H1 (cell line): ENCODE results near the gene PRAME. TPM values are rescaled to one million over a fixed set of nuclear protein-coding genes. Genes with fewer than 3 reads are reported as not detected.

Experiments used
- CTCF ChIA-PET: fragments of 300-600 bp; sonication (Branson Sonifier 250); formaldehyde crosslinking; loops from one replicate; lab custom pipeline; 2021; ENCODE audit not compliant: partially characterized antibody; lab: Charles Lee
- POLR2A ChIA-PET: fragments of 300-600 bp; sonication (Branson Sonifier 250); formaldehyde crosslinking; loops from one replicate; lab custom pipeline; 2021; ENCODE audit warnings: inconsistent platforms; ENCODE audit not compliant: partially characterized antibody; lab: Charles Lee
- DNase-seq, 2 experiments: peaks; one replicate each; pipeline versions ENCODE4 v3.0.0 to v3.0.0-alpha.2; 2010 to 2022; ENCODE audit warnings: low spot score in 2 of 2, low read depth in 1 of 2, mixed read lengths in 1 of 2
- FAIRE-seq: peaks from 2 replicates; lab custom pipeline; 2011; peaks lifted over from hg19 to GRCh38; lab: Jason Lieb, UNC
- H2AFZ ChIP-seq: 2 replicates; pipeline ENCODE4 v1.8.1; 2012; ENCODE audit warnings: low read length, inconsistent platforms
- H2AK5ac ChIP-seq: 2 replicates; pipeline ENCODE4 v1.6.1; 2013; ENCODE audit warnings: low read depth, low read length
- H2BK120ac ChIP-seq: replicated peaks from 2 replicates; pipeline ENCODE3; 2013; ENCODE audit warnings: low read depth, low read length, inconsistent platforms
- H2BK12ac ChIP-seq: 2 replicates; pipeline ENCODE4 v1.6.1; 2013; ENCODE audit warnings: low read depth, low read length
- H2BK15ac ChIP-seq: 2 replicates; pipeline ENCODE4 v1.6.1; 2013; ENCODE audit warnings: low read length
- H2BK20ac ChIP-seq: 2 replicates; pipeline ENCODE4 v1.6.1; 2013; ENCODE audit warnings: low read length
- H2BK5ac ChIP-seq: 2 replicates; pipeline ENCODE4 v1.6.1; 2013; ENCODE audit warnings: low read depth, low read length
- H3K14ac ChIP-seq: 2 replicates; pipeline ENCODE4 v1.6.1; 2013; ENCODE audit warnings: inconsistent platforms; ENCODE audit not compliant: insufficient read length
- H3K18ac ChIP-seq: 2 replicates; pipeline ENCODE4 v1.6.1; 2013; ENCODE audit warnings: low read length; ENCODE audit errors: extremely low read depth
- H3K23ac ChIP-seq: 2 replicates; pipeline ENCODE4 v1.6.1; 2013; ENCODE audit warnings: inconsistent platforms; ENCODE audit not compliant: insufficient read length
- H3K23me2 ChIP-seq: 2 replicates; pipeline ENCODE4 v1.6.1; 2013; ENCODE audit warnings: low read depth, low read length
- H3K27ac ChIP-seq: 2 replicates; pipeline ENCODE4 v1.6.1; 2011; ENCODE audit warnings: low read depth, low read length, inconsistent platforms
- H3K27me3 ChIP-seq, 4 experiments: replicated peaks in 1 of 4; 1 replicate in 1 of 4; 2 replicates in 3 of 4; pipeline versions ENCODE4 v1.6.1 to v1.8.1; 2011 to 2013; ENCODE audit warnings: low read length in 3 of 4, mild to moderate bottlenecking in 3 of 4, inconsistent platforms in 2 of 4, mixed read lengths in 2 of 4, moderate library complexity in 1 of 4; ENCODE audit not compliant: control insufficient read depth in 3 of 4, insufficient read depth in 3 of 4; ENCODE audit errors: extremely low read depth in 1 of 4
- H3K36me3 ChIP-seq, 4 experiments: 2 replicates each; pipeline versions ENCODE4 v1.6.1 to v1.8.1; 2011 to 2013; ENCODE audit warnings: mild to moderate bottlenecking in 4 of 4, low read length in 3 of 4, moderate library complexity in 2 of 4, control low read depth in 1 of 4, inconsistent platforms in 1 of 4; ENCODE audit not compliant: insufficient read depth in 4 of 4, control insufficient read depth in 2 of 4
- H3K4ac ChIP-seq: replicated peaks from 2 replicates; pipeline ENCODE3; 2013; ENCODE audit warnings: low read length, low read depth, mixed read lengths, inconsistent platforms; ENCODE audit not compliant: insufficient read length
- H3K4me1 ChIP-seq, 4 experiments: replicated peaks in 1 of 4; 1 replicate in 1 of 4; 2 replicates in 3 of 4; pipeline versions ENCODE4 v1.6.1 to v1.8.1; 2011 to 2013; ENCODE audit warnings: low read length in 3 of 4, inconsistent platforms in 2 of 4, mixed read lengths in 1 of 4; ENCODE audit not compliant: insufficient read depth in 4 of 4, control insufficient read depth in 3 of 4
- H3K4me2 ChIP-seq, 2 experiments: 2 replicates each; pipeline versions ENCODE4 v1.6.1 to v1.8.1; 2011 to 2013; ENCODE audit warnings: low read depth in 2 of 2, low read length in 2 of 2, control low read depth in 1 of 2, inconsistent platforms in 1 of 2, mild to moderate bottlenecking in 1 of 2; ENCODE audit not compliant: insufficient read depth in 1 of 2
- H3K4me3 ChIP-seq, 4 experiments: fragments of 200-600, 300-600 bp in 1 of 4; sonication (generic), shearing (Covaris generic), sonication (Bioruptor Twin) in 1 of 4; 2 replicates each; pipeline versions ENCODE4 v1.5.1 to v1.8.1; 2011 to 2016; ENCODE audit warnings: low read length in 4 of 4, low read depth in 3 of 4, control low read depth in 2 of 4, inconsistent platforms in 2 of 4, mild to moderate bottlenecking in 2 of 4, mixed read lengths in 1 of 4, moderate library complexity in 1 of 4; ENCODE audit not compliant: insufficient read depth in 2 of 4; ENCODE audit errors: extremely low read depth in 1 of 4
- H3K56ac ChIP-seq: replicated peaks from 2 replicates; pipeline ENCODE3; 2013; ENCODE audit warnings: low read depth, mild to moderate bottlenecking, mixed read lengths, low read length, inconsistent platforms; ENCODE audit not compliant: insufficient read length
- H3K79me1 ChIP-seq: 2 replicates; pipeline ENCODE4 v1.6.1; 2013; ENCODE audit warnings: low read depth, low read length, control low read depth
- H3K79me2 ChIP-seq, 2 experiments: 2 replicates each; pipeline versions ENCODE4 v1.6.1 to v1.8.1; 2012 to 2013; ENCODE audit warnings: low read length in 2 of 2, mild to moderate bottlenecking in 2 of 2, inconsistent platforms in 1 of 2; ENCODE audit not compliant: insufficient read depth in 2 of 2, control insufficient read depth in 1 of 2
- H3K9ac ChIP-seq, 4 experiments: replicated peaks in 1 of 4; 1 replicate in 1 of 4; 2 replicates in 3 of 4; pipeline versions ENCODE4 v1.6.1 to v1.8.1; 2011 to 2013; ENCODE audit warnings: low read depth in 3 of 4, low read length in 3 of 4, control low read depth in 2 of 4, mild to moderate bottlenecking in 2 of 4, moderate library complexity in 2 of 4, inconsistent platforms in 1 of 4; ENCODE audit errors: extremely low read depth in 1 of 4
- H3K9me3 ChIP-seq, 2 experiments: 2 replicates each; pipeline versions ENCODE4 v1.6.1 to v1.8.1; 2012 to 2013; ENCODE audit warnings: mild to moderate bottlenecking in 2 of 2, moderate library complexity in 2 of 2, control low read depth in 1 of 2, inconsistent platforms in 1 of 2, low read depth in 1 of 2, low read length in 1 of 2, mixed read lengths in 1 of 2; ENCODE audit not compliant: insufficient read depth in 2 of 2
- H4K20me1 ChIP-seq, 2 experiments: replicated peaks in 1 of 2; 2 replicates each; pipeline versions ENCODE3 to v1.8.1; 2011 to 2013; ENCODE audit warnings: inconsistent platforms in 2 of 2, low read length in 2 of 2, mild to moderate bottlenecking in 1 of 2; ENCODE audit not compliant: insufficient read depth in 2 of 2, control insufficient read depth in 1 of 2
- H4K5ac ChIP-seq: 2 replicates; pipeline ENCODE4 v1.6.1; 2013; ENCODE audit warnings: low read length, low read depth, mixed read lengths, inconsistent platforms; ENCODE audit not compliant: insufficient read length
- H4K8ac ChIP-seq: 2 replicates; pipeline ENCODE4 v1.8.0; 2013; ENCODE audit warnings: mild to moderate bottlenecking, moderate library complexity, low read length, inconsistent platforms; ENCODE audit not compliant: insufficient read depth; ENCODE audit errors: extremely low read depth
- H4K91ac ChIP-seq: replicated peaks from 2 replicates; pipeline ENCODE3; 2013; ENCODE audit warnings: low read length, mixed read lengths, inconsistent platforms; ENCODE audit not compliant: insufficient read length
- EGR1 ChIP-seq: IDR thresholded peaks from 2 replicates; pipeline ENCODE4 v1.6.1; 2011; ENCODE audit warnings: low read depth, low read length, borderline replicate concordance
- WGBS, 2 experiments: shearing (Covaris generic) in 1 of 2; methylation state at CpG; one replicate each; pipeline versions ENCODE4 v1.1.6 to v1.1.7; 2013 to 2015; ENCODE audit warnings: low lambda C conversion rate in 2 of 2, mixed read lengths in 2 of 2, inconsistent platforms in 1 of 2, low coverage in 1 of 2, missing lambda C conversion rate in 1 of 2; ENCODE audit not compliant: insufficient replicate concordance in 2 of 2, insufficient coverage in 1 of 2, insufficient read length in 1 of 2; ENCODE audit errors: extremely low coverage in 1 of 2, missing lambda C conversion rate in 1 of 2; 5-methylcytosine and 5-hydroxymethylcytosine counted together
- polyA plus RNA-seq, 7 experiments: library from polyadenylated mRNA; depleted of rRNA in 3 of 7; stranded (reverse) in 5 of 7; unstranded in 2 of 7; fragments of >200 nt in 5 of 7; fragments of 200-250 nt in 2 of 7; gene quantifications; 1 replicate in 5 of 7; 2 replicates in 1 of 7; 4 replicates in 1 of 7; pipeline versions ENCODE4 v1.2.1 to v1.2.3, GENCODE V29; 2011 to 2013; ENCODE audit warnings: missing spikeins in 2 of 7, mixed read lengths in 2 of 7
- total RNA-seq: library from RNA; stranded (reverse); fragmentation: NEBNext Ultra II Directional; extraction: Animal tissue kit (Norgen Biotek cat#: 25700); gene quantifications from 2 replicates; pipeline ENCODE4 v1.2.1, GENCODE V29; 2021

The PRAME gene
- total and polyA plus RNA-seq, 2 of the 8 experiments (the other 6 are each of a cell fraction or from before 2014, with no cell fraction given) = 0.15 to 1.1 TPM

- no peak overlapping the region for H3K18ac ChIP-seq
- no peak overlapping the region for H2BK5ac ChIP-seq
- ChIA-PET CTCF (interaction anchor here (0.5 to 2.6 kb wide), 5 partner anchors 12 to 369 kb away, joined by 3 to 11 read pairs (median 3); no protein-coding TSS in a partner anchor), POLR2A (no interaction called here)
- no peak overlapping the region for H2BK12ac ChIP-seq
- peaks cover 23 to 51% (median 32%) of the 10 kb centered on the region in 4 experiments for H3K27me3 ChIP-seq
- H3K4me3 ChIP-seq = no peak overlapping the region
- H3K9me3 ChIP-seq = peaks cover 17 to 57% of the 10 kb centered on the region in 2 experiments
- no peaks in the 10 kb centered on the region for H3K23me2 ChIP-seq
- H3K27ac ChIP-seq = no peak overlapping the region
- H2AFZ ChIP-seq = no peak overlapping the region
- no peak overlapping the region for H4K91ac ChIP-seq
- no peak for DNase-seq
- H3K4me1 ChIP-seq = no peaks in the 10 kb centered on the region
- H3K9ac ChIP-seq = no peak overlapping the region
- FAIRE-seq = no peak
- H3K79me1 ChIP-seq = no peaks in the 10 kb centered on the region
- no peak overlapping the region for H3K14ac ChIP-seq
- no peak overlapping the region for H4K5ac ChIP-seq
- H3K23ac ChIP-seq = no peak overlapping the region
- no peak overlapping the region for H2BK120ac ChIP-seq
- H2BK20ac ChIP-seq = no peak overlapping the region
- H3K79me2 ChIP-seq = no peaks in the 10 kb centered on the region
- no peak overlapping the region for H2AK5ac ChIP-seq
- no peak overlapping the region for H3K56ac ChIP-seq
- no peak overlapping the region for H3K4ac ChIP-seq
- H3K4me2 ChIP-seq = no peak overlapping the region
- no peak overlapping the region for H4K8ac ChIP-seq
- WGBS, 2 experiments = 81% methylated on average over 8 of the region's 8 CpGs; no CpG with 5 or more reads in 1 of the 2 experiments
- no peaks in the 10 kb centered on the region for H3K36me3 ChIP-seq
- TF ChIP-seq EGR1 = no peak
- no peaks in the 10 kb centered on the region for H4K20me1 ChIP-seq
- H2BK15ac ChIP-seq = no peak overlapping the region
These were observed 31.2 kb upstream of the PRAME start for GRCh38 chr22:22590136-22590891.
